GM18507 (cell line): ENCODE measurements around the gene PLEKHA3.

ENCODE experiments used
- DNase-seq: peaks from one replicate; pipeline ENCODE4 v3.0.0; 2011; ENCODE audit warnings: low read depth; ENCODE audit not compliant: insufficient read length; ENCODE audit errors: extremely low spot score
- FAIRE-seq: peaks from 2 replicates; lab custom pipeline; 2011; peaks lifted over from hg19 to GRCh38; lab: Jason Lieb, UNC

The PLEKHA3 gene

DNA sequence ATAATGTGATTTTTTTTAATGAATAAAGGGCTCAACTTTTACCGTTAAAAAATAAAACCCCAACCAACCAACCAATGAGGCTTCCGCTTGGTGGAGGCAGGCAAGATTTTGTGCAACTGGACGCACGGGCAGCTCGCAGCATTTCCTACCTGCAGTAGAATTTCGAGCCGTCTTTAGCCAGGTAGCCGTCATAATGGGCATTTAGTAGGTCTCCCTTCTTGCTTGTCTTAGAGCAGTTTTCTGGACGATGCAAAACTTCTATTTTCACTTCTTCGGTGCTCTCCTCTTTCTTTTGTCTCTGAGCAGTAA is 2.2 kb upstream of the PLEKHA3 start:
- DNase-seq, result no peak
- no peak for FAIRE-seq

- peak; percentile 62 for DNase-seq
- FAIRE-seq, result peak; percentile 84
Observed at GRCh38 chr2:178478439-178479274, 1.6 kb upstream of the PLEKHA3 start, which contains the start of gene FKBP7. FKBP7 (minus strand) TSS chr2:178478600; CDS start chr2:178478499, 101 bp downstream.

DNA sequence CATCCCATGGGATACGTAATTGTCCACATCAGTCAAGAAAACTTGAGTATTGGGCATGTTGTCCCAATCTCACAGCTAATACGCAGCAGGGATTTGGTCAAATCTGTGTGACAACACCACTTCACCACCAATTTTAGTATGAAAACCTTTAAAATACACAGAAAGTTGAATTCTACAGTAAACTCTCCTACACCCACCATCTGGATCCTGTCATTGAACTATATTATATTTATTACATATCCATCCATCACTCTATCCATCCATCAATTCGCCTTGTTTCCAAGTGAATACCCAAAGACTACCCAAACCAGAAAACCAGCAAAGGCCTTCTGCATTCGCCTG is 1.0 kb upstream of the PLEKHA3 start:
- FAIRE-seq (no peak), DNase-seq (no peak)

DNA sequence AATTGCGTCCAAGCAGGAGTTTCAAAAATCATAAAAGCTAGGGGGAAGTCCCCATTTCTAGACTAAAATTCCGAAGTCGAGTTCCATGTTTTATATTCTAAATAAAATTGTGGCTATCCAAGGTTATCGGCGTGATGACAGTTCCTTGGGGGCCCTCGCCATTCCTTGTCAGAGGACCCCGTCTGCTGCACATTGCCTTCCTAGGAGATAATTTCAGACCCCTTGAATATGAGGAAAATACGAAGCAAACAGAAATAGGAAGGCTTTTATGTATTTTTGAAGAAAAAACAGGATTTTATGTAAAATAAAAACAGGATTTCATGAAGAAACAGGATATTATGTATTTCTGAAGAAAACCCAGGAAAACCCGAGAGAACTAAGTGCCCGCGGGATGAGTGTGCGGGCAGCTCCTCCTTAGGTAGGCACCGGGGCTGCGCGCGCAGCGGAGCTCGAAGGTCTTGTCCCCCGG is 465 bp upstream of the PLEKHA3 start:
- DNase-seq, result no peak
- no peak for FAIRE-seq

DNA sequence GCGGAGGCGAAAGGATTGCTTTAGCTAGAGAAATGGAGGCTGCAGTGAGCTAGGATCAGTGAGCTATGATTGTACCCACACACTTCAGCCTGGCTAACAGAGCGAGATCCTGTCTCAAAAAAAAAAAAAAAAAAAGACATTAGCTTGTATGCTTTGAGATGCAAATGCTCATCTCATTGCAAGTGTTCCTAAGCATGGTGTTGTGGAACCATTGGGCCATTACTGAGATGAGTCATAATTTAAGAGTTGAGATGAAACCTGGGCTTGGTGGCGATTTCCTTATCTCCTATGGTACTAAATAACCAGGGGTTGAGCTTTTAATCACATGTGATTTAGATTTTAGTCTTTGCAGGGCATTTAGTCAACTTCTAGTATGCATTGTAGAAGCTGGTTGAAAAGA is 2.2 kb downstream of the PLEKHA3 start:
- FAIRE-seq (peak; percentile 42), DNase-seq (no peak)

DNA sequence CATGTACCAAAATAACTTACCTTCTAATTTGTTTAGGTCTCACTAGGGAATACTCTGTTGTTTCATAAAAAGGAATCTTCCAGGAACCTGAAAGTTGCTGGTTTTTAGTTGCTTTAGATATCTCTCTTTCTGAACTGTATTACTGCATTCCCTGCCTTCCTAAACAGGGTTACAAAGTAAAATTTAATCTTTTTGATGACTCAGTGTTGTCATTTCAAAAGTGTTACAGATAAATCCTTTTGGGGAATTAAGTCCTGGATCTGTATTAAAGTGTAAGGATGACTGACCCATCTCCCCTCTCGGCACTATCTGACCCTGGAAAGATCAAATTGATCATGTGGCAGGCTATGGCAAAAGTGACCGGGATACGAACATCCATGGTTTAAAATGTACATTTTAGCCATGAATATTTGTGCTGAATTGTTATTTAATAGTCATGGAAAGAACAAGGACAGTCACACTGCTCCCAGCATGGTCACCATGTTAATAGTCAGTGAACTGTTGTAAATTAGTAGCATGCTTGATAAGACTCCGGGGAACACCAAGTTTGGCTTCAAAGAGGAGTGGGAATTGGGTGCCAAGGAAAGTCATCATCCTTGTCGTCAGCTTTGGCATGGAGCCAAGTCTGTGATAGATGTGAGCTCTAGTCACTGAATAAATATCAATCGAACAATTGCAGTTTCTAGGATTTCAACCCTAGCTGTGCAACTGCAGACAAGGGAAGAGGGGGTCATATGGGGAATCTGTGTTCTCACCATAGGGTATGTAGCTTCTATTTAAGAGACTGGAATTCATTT is 4.2 kb downstream of the PLEKHA3 start:
- FAIRE-seq (no peak), DNase-seq (no peak)

DNA sequence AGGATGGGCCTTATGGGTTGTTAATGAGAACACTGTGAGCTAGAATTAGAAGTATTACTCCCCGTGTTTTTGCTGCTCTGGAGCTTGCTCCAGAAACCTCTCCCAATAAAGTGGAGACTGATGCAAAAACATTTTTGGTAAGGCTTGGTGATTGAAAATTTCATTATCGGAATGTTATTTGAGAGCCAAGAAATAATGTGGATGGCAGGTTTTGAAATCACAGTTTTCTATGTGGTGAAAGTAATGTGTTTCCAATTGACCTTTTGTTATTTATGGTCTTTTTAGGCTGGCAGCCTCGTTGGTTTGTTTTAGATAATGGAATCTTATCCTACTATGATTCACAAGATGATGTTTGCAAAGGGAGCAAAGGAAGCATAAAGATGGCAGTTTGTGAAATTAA is 5.1 kb downstream of the PLEKHA3 start:
- DNase-seq, result no peak
- no peak for FAIRE-seq

DNA sequence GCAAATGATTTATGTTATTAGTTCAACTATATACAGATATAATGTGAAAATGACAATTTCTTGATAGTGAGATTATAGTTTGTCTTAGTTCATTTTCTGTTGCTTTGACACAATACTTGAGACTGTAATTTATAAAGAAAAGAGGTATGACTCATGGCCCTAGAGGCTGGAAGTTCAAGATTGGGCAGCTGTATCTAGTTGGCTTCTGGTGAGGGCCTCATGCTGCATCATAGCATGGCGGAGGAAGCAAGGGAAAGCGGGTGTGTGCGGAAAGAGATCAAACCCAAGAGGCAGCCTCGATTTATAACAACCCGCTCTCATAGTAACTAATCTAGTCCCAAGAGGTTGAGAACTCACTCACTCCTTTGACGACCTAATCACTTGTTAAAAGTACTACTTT is 11.4 kb downstream of the PLEKHA3 start:
- no peak for FAIRE-seq
- DNase-seq, result no peak

GRCh38 chr2:178496049-178496448 is 15.8 kb downstream of the PLEKHA3 start:
- DNase-seq (no peak), FAIRE-seq (no peak)

- DNase-seq, result no peak
Observed at GRCh38 chr2:178498137-178498536, 17.9 kb downstream of the PLEKHA3 start.

DNA sequence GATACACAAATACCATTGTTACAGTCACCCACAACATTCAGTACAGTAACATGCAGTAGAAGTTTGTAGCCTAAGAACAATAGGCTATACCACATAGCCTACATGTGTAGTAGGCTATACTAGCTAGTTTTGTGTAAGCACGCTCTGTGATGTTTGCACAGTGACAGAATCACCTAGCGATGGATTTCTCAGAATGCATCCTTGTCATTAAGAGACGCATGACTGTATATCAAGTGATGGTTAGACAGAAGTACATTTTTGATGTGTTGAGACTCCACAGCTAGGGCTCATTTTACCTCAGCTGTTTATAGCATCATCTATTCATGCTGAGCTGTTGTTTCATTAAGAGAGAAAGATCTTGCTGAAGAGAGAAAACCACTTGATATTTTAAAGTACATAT is 19.4 kb downstream of the PLEKHA3 start:
- DNase-seq, result no peak
- FAIRE-seq, result no peak

More at GRCh38 chr2:178498137-178498536, 17.9 kb downstream of the PLEKHA3 start:
- no peak for FAIRE-seq

- no peak for FAIRE-seq
Observed at GRCh38 chr2:178502751-178503150, 22.5 kb downstream of the PLEKHA3 start.

DNA sequence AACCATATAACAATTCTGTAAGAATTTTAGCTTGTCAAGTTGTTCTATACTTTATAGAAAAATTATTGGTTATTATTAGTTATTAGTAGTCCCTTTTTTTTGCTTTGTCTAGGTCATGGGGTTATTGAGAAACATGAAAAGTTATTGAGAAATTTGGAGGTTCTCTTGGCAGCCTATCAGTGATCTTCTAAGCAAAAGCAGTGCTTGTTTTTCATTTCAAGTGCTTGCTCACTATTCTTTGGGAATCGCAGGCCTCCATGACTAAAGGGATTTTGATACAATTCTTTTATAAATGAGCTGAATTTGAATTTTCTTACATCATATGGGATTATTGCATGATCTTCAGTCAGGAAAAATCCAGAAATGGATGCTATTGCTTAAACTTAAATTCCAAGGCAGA is 25.8 kb downstream of the PLEKHA3 start:
- FAIRE-seq (no peak), DNase-seq (no peak)

More at GRCh38 chr2:178502751-178503150, 22.5 kb downstream of the PLEKHA3 start:
- no peak for DNase-seq

- FAIRE-seq, result no peak
Observed at GRCh38 chr2:178506524-178506923, 26.3 kb downstream of the PLEKHA3 start.

GRCh38 chr2:178506949-178507348 is 26.7 kb downstream of the PLEKHA3 start:
- FAIRE-seq, result no peak
- no peak for DNase-seq

More at GRCh38 chr2:178506524-178506923, 26.3 kb downstream of the PLEKHA3 start:
- DNase-seq, result no peak

GRCh38 chr2:178508646-178509045 is 28.4 kb downstream of the PLEKHA3 start:
- DNase-seq (no peak), FAIRE-seq (no peak)

- DNase-seq (no peak), FAIRE-seq (no peak)
Observed at GRCh38 chr2:178510384-178510783, 30.1 kb downstream of the PLEKHA3 start.

GRCh38 chr2:178512484-178512883 is 32.2 kb downstream of the PLEKHA3 start:
- FAIRE-seq, result no peak

DNA sequence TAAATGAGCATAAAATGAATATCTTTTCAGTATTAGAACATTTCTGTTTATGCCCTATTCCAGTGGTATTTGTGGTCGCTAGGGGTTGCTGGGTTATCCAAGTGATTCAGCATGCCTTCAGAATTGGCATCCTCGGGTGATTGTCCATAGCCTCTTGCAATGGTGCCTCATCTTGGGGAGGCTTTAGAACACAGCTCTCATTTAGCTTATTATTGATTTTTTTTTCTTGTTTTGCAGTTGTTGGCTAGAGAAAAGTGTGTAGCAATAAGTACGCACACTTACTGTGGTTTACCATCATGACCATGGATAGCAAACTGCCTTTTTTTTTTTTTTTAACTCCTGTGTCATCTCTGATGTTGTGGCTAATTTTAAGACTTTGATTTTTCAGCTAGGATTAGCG is 33.6 kb downstream of the PLEKHA3 start:
- FAIRE-seq (no peak), DNase-seq (no peak)

More at GRCh38 chr2:178512484-178512883, 32.2 kb downstream of the PLEKHA3 start:
- DNase-seq, result no peak

- DNase-seq (no peak), FAIRE-seq (no peak)
Observed at GRCh38 chr2:178514664-178515063, 34.4 kb downstream of the PLEKHA3 start.

GRCh38 chr2:178517496-178517895 is 37.2 kb downstream of the PLEKHA3 start:
- DNase-seq, result no peak
- FAIRE-seq, result no peak
